GM08714 (cell line): Measurements from ENCODE around the gene MOB3B.
"Not testable (repeated sequence)": the region's sequence is repeated elsewhere in the genome, so short reads cannot be mapped to it uniquely, and the experiment has no call there.

Source experiments
- H3K4me3 ChIP-seq: fragments of 200-500 bp; sonication (Bioruptor generic); 2 replicates; pipeline ENCODE4 v1.5.1; 2014; ENCODE audit warnings: mild to moderate bottlenecking, low read length, inconsistent platforms
- ZNF274 ChIP-seq: IDR thresholded peaks from 2 replicates; pipeline ENCODE4 v1.6.1; 2012; ENCODE audit warnings: mild to moderate bottlenecking, low read depth, low read length

MOB3B gene

GRCh38 chr9:27518006-27518405 is 11.6 kb downstream of the MOB3B start:
- TF ChIP-seq ZNF274, result no peak
- no peak overlapping the region for H3K4me3 ChIP-seq

- no peak overlapping the region for H3K4me3 ChIP-seq
- TF ChIP-seq ZNF274, result no peak
These were observed 15.1 kb downstream of the MOB3B start for GRCh38 chr9:27514551-27514950.

- H3K4me3 ChIP-seq, result no peak overlapping the region
- no peak for TF ChIP-seq ZNF274
These were observed 17.8 kb downstream of the MOB3B start for GRCh38 chr9:27511771-27512170.

GRCh38 chr9:27510780-27511179 is 18.8 kb downstream of the MOB3B start:
- no peak for TF ChIP-seq ZNF274
- no peak overlapping the region for H3K4me3 ChIP-seq

- no peak overlapping the region for H3K4me3 ChIP-seq
These were observed 22.6 kb downstream of the MOB3B start for GRCh38 chr9:27506981-27507380.

GRCh38 chr9:27505744-27506161 is 23.9 kb downstream of the MOB3B start:
- TF ChIP-seq ZNF274, result no peak
- no peak overlapping the region for H3K4me3 ChIP-seq

More at GRCh38 chr9:27506981-27507380, 22.6 kb downstream of the MOB3B start:
- no peak for TF ChIP-seq ZNF274

- H3K4me3 ChIP-seq, result no peak overlapping the region
- no peak for TF ChIP-seq ZNF274
These were observed 25.4 kb downstream of the MOB3B start for GRCh38 chr9:27504259-27504658.

- no peak for TF ChIP-seq ZNF274
- H3K4me3 ChIP-seq, result no peak overlapping the region
These were observed 26.0 kb downstream of the MOB3B start for GRCh38 chr9:27503623-27504022.

GRCh38 chr9:27500902-27501301 is 28.7 kb downstream of the MOB3B start:
- H3K4me3 ChIP-seq, result not testable (repeated sequence)

GRCh38 chr9:27499451-27499850 is 30.2 kb downstream of the MOB3B start:
- no peak for TF ChIP-seq ZNF274
- no peak overlapping the region for H3K4me3 ChIP-seq

GRCh38 chr9:27497883-27498417 is 31.7 kb downstream of the MOB3B start:
- no peak overlapping the region for H3K4me3 ChIP-seq
- TF ChIP-seq ZNF274, result no peak

- no peak for TF ChIP-seq ZNF274
- no peak overlapping the region for H3K4me3 ChIP-seq
These were observed 33.5 kb downstream of the MOB3B start for GRCh38 chr9:27496135-27496504.

- TF ChIP-seq ZNF274, result no peak
- no peak overlapping the region for H3K4me3 ChIP-seq
These were observed 34.0 kb downstream of the MOB3B start for GRCh38 chr9:27495480-27496134.

- no peak for TF ChIP-seq ZNF274
These were observed 38.5 kb downstream of the MOB3B start for GRCh38 chr9:27491154-27491553.

GRCh38 chr9:27489087-27489876 is 40.3 kb downstream of the MOB3B start:
- H3K4me3 ChIP-seq, result peak overlapping the region; percentile 49; the same call in 1 of the 2 replicates
- no peak for TF ChIP-seq ZNF274

More at GRCh38 chr9:27491154-27491553, 38.5 kb downstream of the MOB3B start:
- H3K4me3 ChIP-seq, result no peak overlapping the region
